ENCODE results near the gene MATCAP1.

MATCAP1 gene

GRCh38 chr16:67208154-67208896 is 24.6 kb upstream of the MATCAP1 start:
- DNase-seq (ENCODE audit: low spot score), result no peak

- DNase-seq (ENCODE audit: low spot score), result no peak
Observed at GRCh38 chr16:67207249-67208091, 23.7 kb upstream of the MATCAP1 start.

GRCh38 chr16:67206838-67207248 is 23.1 kb upstream of the MATCAP1 start:
- no peak for DNase-seq (ENCODE audit: low spot score)

GRCh38 chr16:67206129-67206837 is 22.5 kb upstream of the MATCAP1 start:
- DNase-seq (ENCODE audit: low spot score), result no peak

GRCh38 chr16:67204076-67204475 is 20.3 kb upstream of the MATCAP1 start:
- DNase-seq (ENCODE audit: low spot score), result no peak

- no peak for DNase-seq (ENCODE audit: low spot score)
Observed at GRCh38 chr16:67202956-67203493, 19.3 kb upstream of the MATCAP1 start.

- no peak for DNase-seq (ENCODE audit: low spot score)
Observed at GRCh38 chr16:67202426-67202825, 18.7 kb upstream of the MATCAP1 start.

- no peak for DNase-seq (ENCODE audit: low spot score)
Observed at GRCh38 chr16:67201411-67202345, 17.9 kb upstream of the MATCAP1 start.

GRCh38 chr16:67200491-67200890 is 16.7 kb upstream of the MATCAP1 start:
- DNase-seq (ENCODE audit: low spot score), result no peak

- no peak for DNase-seq (ENCODE audit: low spot score)
Observed at GRCh38 chr16:67199808-67200198, 16.0 kb upstream of the MATCAP1 start.

GRCh38 chr16:67199011-67199807 is 15.4 kb upstream of the MATCAP1 start, which contains the start of gene ELMO3:
Gene ELMO3, plus strand, starts transcription at chr16:67199131. Its CDS starts 196 bp downstream, at chr16:67199327.
- no peak for DNase-seq (ENCODE audit: low spot score)

GRCh38 chr16:67198238-67198734 is 14.5 kb upstream of the MATCAP1 start:
- DNase-seq (ENCODE audit: low spot score), result peak; percentile 63

- no peak for DNase-seq (ENCODE audit: low spot score)
Observed at GRCh38 chr16:67197704-67198103, 13.9 kb upstream of the MATCAP1 start.

- DNase-seq (ENCODE audit: low spot score), result no peak
Observed at GRCh38 chr16:67196881-67197280, 13.1 kb upstream of the MATCAP1 start.

- no peak for DNase-seq (ENCODE audit: low spot score)
Observed at GRCh38 chr16:67195676-67196075, 11.9 kb upstream of the MATCAP1 start.

- no peak for DNase-seq (ENCODE audit: low spot score)
Observed at GRCh38 chr16:67194260-67194659, 10.5 kb upstream of the MATCAP1 start.

- no peak for DNase-seq (ENCODE audit: low spot score)
Observed at GRCh38 chr16:67193536-67193935, 9.8 kb upstream of the MATCAP1 start.

- DNase-seq (ENCODE audit: low spot score), result no peak
Observed at GRCh38 chr16:67192781-67193361, 9.1 kb upstream of the MATCAP1 start.

GRCh38 chr16:67191995-67192681 is 8.4 kb upstream of the MATCAP1 start, which contains the start of gene E2F4:
Gene E2F4, plus strand, starts transcription at chr16:67192155. Its CDS starts 73 bp downstream, at chr16:67192228.
- DNase-seq (ENCODE audit: low spot score), result peak; percentile 90
